ENCODE measurements around the gene ZNF277.

GRCh38 chr7:112238852-112239610, 32.5 kb downstream of the ZNF277 start:
- TF ChIP-seq MAX (IDR thresholded peaks at IDR 0.05) (no peak), CTCF (IDR thresholded peaks at IDR 0.05; ENCODE audit: low read depth, low read length, missing input control) (no peak)
